Keratinocyte (primary cell): ENCODE measurements around the gene RYR2. TPM values are rescaled to one million over a fixed set of nuclear protein-coding genes. Genes with fewer than 3 reads are reported as not detected.

ENCODE experiments used
- DNase-seq: peaks from one replicate; pipeline ENCODE4 v3.0.0-alpha.2; 2011; ENCODE audit warnings: low read depth, missing footprints, low spot score
- FAIRE-seq: peaks from 2 replicates; lab custom pipeline; 2011; peaks lifted over from hg19 to GRCh38; lab: Jason Lieb, UNC
- H2AFZ ChIP-seq: 2 replicates; pipeline ENCODE4 v1.6.0; 2012; ENCODE audit warnings: low read length, control low read depth, inconsistent platforms; ENCODE audit not compliant: control insufficient read depth
- H3K27ac ChIP-seq: 2 replicates; pipeline ENCODE4 v1.5.1; 2011; ENCODE audit warnings: low read length; ENCODE audit not compliant: control insufficient read depth, insufficient read depth
- H3K27me3 ChIP-seq: 3 replicates; pipeline ENCODE4 v1.6.0; 2011; ENCODE audit warnings: low read length; ENCODE audit not compliant: control insufficient read depth, insufficient read depth; ENCODE audit errors: extremely low read depth
- H3K36me3 ChIP-seq, 2 experiments: 2 replicates in 1 of 2; 3 replicates in 1 of 2; pipeline ENCODE4 v1.5.1; 2011; ENCODE audit warnings: low read length in 2 of 2, mild to moderate bottlenecking in 1 of 2; ENCODE audit not compliant: control insufficient read depth in 2 of 2, insufficient read depth in 2 of 2; ENCODE audit errors: extremely low read depth in 1 of 2
- H3K4me1 ChIP-seq: 3 replicates; pipeline ENCODE4 v1.5.1; 2011; ENCODE audit warnings: low read length; ENCODE audit not compliant: control insufficient read depth, insufficient read depth; ENCODE audit errors: extremely low read depth
- H3K4me2 ChIP-seq: 3 replicates; pipeline ENCODE4 v1.6.0; 2011; ENCODE audit warnings: low read depth, low read length; ENCODE audit not compliant: control insufficient read depth, insufficient read depth; ENCODE audit errors: extremely low read depth
- H3K4me3 ChIP-seq, 3 experiments: fragments of 200-600 bp in 1 of 3; sonication (generic) in 1 of 3; 2 replicates in 2 of 3; 3 replicates in 1 of 3; pipeline ENCODE4 v1.5.1; 2011 to 2016; ENCODE audit warnings: low read length in 3 of 3, mild to moderate bottlenecking in 3 of 3, control low read depth in 2 of 3, inconsistent platforms in 1 of 3, low read depth in 1 of 3, mixed read lengths in 1 of 3, mixed run types in 1 of 3, moderate library complexity in 1 of 3; ENCODE audit not compliant: control insufficient read depth in 2 of 3, insufficient read depth in 2 of 3; ENCODE audit errors: extremely low read depth in 1 of 3
- H3K79me2 ChIP-seq: 2 replicates; pipeline ENCODE4 v1.6.0; 2012; ENCODE audit warnings: low read length; ENCODE audit not compliant: control insufficient read depth, insufficient read depth
- H3K9ac ChIP-seq: 3 replicates; pipeline ENCODE4 v1.6.0; 2011; ENCODE audit warnings: low read length; ENCODE audit not compliant: control insufficient read depth, insufficient read depth; ENCODE audit errors: extremely low read depth
- H3K9me1 ChIP-seq: 3 replicates; pipeline ENCODE4 v1.6.0; 2011; ENCODE audit warnings: low read length; ENCODE audit not compliant: control insufficient read depth, insufficient read depth; ENCODE audit errors: extremely low read depth
- H3K9me3 ChIP-seq: 2 replicates; pipeline ENCODE4 v1.5.1; 2012; ENCODE audit warnings: low read depth, low read length; ENCODE audit not compliant: control insufficient read depth
- H4K20me1 ChIP-seq: 3 replicates; pipeline ENCODE4 v1.6.0; 2011; ENCODE audit warnings: low read length; ENCODE audit not compliant: control insufficient read depth, insufficient read depth; ENCODE audit errors: extremely low read depth
- CTCF ChIP-seq, 3 experiments: IDR thresholded peaks in 1 of 3; conservative IDR thresholded peaks in 1 of 3; optimal IDR thresholded peaks in 1 of 3; 2 replicates in 2 of 3; 3 replicates in 1 of 3; pipeline versions ENCODE3 to v1.5.1; 2011; ENCODE audit warnings: low read length in 3 of 3, mild to moderate bottlenecking in 3 of 3, moderate library complexity in 2 of 3, control low read depth in 1 of 3, inconsistent platforms in 1 of 3; ENCODE audit not compliant: insufficient read depth in 2 of 3; ENCODE audit errors: extremely low read depth in 1 of 3
- EZH2 ChIP-seq: IDR thresholded peaks from one replicate; pipeline ENCODE4 v1.6.1; 2012; ENCODE audit warnings: inconsistent platforms, mild to moderate bottlenecking, low read length, moderate library complexity
- dilution Hi-C: fragments of 300-500 bp; cut with MboI; formaldehyde crosslinking; loops from one replicate; pipeline ENCODE4 v1.7.0; 2020; ENCODE audit warnings: low sequenced_read_pairs; ENCODE audit not compliant: extremely low pct_ligation_motif_present
- polyA plus RNA-seq, 5 experiments: library from polyadenylated mRNA; depleted of rRNA in 3 of 5; stranded (reverse) in 3 of 5; stranded (forward) in 1 of 5; unstranded in 1 of 5; fragments of >200 nt; gene quantifications; 1 replicate in 1 of 5; 2 replicates in 3 of 5; 3 replicates in 1 of 5; pipeline versions ENCODE4 v1.2.1 to v1.2.3, GENCODE V29; 2011 to 2012; ENCODE audit warnings: missing spikeins in 2 of 5, low read depth in 1 of 5, low replicate concordance in 1 of 5

Gene RYR2
- polyA plus RNA-seq, 1 donor (not counting 4 experiments of a cell fraction or from before 2014, with no cell fraction given) = 0.05 TPM

GRCh38 chr1:237211540-237211939 lies 169.6 kb downstream of the RYR2 start:
- TF ChIP-seq CTCF (optimal IDR thresholded peaks at IDR 0.05 in 1 of 3, IDR thresholded peaks at IDR 0.05 in 1 of 3, conservative IDR thresholded peaks at IDR 0.05 in 1 of 3; ENCODE audit: extremely low read depth in 1 of 3, insufficient read depth in 2 of 3, low read length in 3 of 3) (no peak), EZH2 (no peak)
- H4K20me1 ChIP-seq = no peaks in the 10 kb centered on the region
- no peak overlapping the region for H2AFZ ChIP-seq
- H3K4me3 ChIP-seq = no peak overlapping the region
- FAIRE-seq (no peak), DNase-seq (no peak)
- no peaks in the 10 kb centered on the region for H3K79me2 ChIP-seq
- no peak overlapping the region for H3K4me2 ChIP-seq
- H3K9me3 ChIP-seq = no peaks in the 10 kb centered on the region
- no peaks in the 10 kb centered on the region for H3K27me3 ChIP-seq
- no peaks in the 10 kb centered on the region for H3K36me3 ChIP-seq
- dilution Hi-C loops = no loop called here
- no peaks in the 10 kb centered on the region for H3K9me1 ChIP-seq
- no peak overlapping the region for H3K27ac ChIP-seq
- H3K4me1 ChIP-seq = no peaks in the 10 kb centered on the region
- no peak overlapping the region for H3K9ac ChIP-seq

DNA sequence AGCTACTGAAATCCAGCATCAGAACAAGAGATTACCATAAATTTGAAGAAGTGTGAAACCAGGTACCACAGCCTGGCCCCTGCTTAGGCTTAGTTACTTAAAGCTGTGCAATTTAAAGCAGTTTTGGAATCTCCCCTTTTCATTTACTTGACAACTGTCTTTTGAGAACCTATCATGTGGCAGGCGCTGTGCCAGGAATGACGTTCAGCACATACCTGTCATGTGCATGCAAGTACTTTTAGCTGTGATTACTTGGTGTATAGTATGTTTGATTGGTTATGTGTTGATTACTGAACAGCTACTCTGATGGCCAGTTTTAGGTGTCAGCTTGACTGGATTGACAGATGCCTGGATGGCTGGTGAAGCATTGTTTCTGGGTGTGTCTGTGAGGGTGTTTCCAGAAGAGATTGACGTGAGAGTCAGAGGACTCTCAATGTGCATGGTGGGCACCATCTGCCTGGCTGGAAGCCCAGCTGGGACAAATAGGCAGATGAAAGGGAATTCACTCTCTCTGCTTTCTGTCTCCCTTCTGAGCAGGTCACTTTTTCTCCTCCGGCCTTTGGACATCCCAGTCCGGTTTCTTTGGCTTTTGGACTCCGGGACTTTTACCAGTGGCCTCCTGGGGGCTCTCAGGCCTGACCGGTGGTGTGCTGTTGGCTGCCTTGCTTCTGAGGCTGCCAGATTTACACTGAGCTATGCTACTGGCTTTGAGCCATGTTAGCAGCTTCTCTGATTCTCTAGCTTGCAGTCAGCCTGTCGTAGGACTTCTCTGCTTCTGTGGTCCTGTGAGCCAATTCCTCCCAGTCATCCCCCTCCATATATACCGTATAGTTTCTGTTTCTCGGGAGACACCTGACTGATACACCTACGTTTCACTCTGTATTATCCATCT lies 178.0 kb downstream of the RYR2 start:
- FAIRE-seq = no peak
- no peak overlapping the region for H3K4me3 ChIP-seq
- no peak for DNase-seq
- H2AFZ ChIP-seq = no peak overlapping the region
- H3K9me3 ChIP-seq = no peaks in the 10 kb centered on the region
- no peaks in the 10 kb centered on the region for H4K20me1 ChIP-seq
- TF ChIP-seq CTCF (optimal IDR thresholded peaks at IDR 0.05 in 1 of 3, IDR thresholded peaks at IDR 0.05 in 1 of 3, conservative IDR thresholded peaks at IDR 0.05 in 1 of 3; ENCODE audit: extremely low read depth in 1 of 3, insufficient read depth in 2 of 3, low read length in 3 of 3) = no peak
- TF ChIP-seq EZH2 = no peak
- no peak overlapping the region for H3K27ac ChIP-seq
- no peaks in the 10 kb centered on the region for H3K9me1 ChIP-seq
- dilution Hi-C loops = no loop called here
- no peak overlapping the region for H3K9ac ChIP-seq
- no peaks in the 10 kb centered on the region for H3K79me2 ChIP-seq
- H3K4me1 ChIP-seq = no peaks in the 10 kb centered on the region
- H3K36me3 ChIP-seq = no peaks in the 10 kb centered on the region
- no peaks in the 10 kb centered on the region for H3K27me3 ChIP-seq
- no peak overlapping the region for H3K4me2 ChIP-seq
